Islet precursor cell (in vitro differentiated cells): ENCODE data around the gene CRYBG1.

ENCODE experiments used
- DNase-seq: peaks from one replicate; pipeline ENCODE4 v3.0.0-alpha.2; 2018

CRYBG1 gene

DNA sequence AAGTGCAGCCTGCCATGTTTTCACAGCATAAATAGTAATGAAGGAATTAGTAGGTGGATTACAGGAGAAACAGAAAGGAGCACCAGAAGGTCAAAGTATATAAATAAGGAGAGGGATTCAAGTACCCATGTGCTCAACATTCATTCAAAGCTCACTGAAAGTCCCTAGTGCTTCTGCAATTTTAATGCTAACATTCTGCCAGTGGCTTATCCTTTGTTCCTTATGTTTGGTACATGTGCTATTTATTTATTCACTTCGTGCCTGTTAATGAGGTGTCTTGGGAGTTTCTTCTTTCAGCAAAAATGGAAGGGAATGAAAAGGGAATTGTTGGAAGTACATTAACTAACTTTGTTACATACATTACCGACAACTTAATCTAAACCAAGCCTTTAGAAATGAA is 105.7 kb downstream of the CRYBG1 start:
- no peak for DNase-seq

DNA sequence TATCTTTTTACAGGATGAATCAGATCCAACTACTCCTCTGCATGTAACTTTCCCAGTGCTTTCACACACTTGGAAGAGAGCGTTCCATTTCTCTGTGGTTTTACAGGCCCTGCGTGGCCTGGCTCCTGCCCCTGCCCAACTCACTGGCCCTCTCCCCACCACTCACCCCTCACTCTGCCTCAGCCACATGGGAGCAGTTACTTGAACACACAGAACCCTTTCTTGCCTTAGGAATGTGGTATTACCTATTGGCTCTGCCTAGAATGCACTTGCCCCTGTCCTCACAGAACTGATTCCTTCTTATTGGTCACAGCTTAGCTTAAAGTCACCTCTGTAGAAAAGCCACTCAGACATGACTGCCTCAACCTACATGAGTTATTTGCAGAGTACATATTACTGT is 108.4 kb downstream of the CRYBG1 start:
- no peak for DNase-seq

DNA sequence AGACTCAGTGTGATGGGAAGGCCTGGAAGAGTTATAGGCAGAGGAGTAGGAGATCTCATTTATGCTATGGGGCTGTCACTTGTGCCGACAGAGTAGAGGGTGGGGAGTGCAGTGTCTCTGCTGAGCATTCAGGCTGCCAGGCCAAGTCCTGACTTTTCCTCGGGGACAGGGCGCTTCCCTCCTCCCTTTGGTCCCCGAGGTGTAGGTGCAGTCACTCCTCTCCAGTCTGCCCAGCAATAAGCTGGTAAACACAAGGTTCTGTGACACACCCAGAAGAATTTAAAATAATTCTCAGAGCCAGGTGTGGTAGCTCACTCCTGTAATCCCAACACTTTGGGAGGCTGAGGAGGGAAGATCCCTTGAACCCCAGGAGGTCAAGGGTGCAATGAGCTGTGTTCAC is 109.4 kb downstream of the CRYBG1 start:
- no peak for DNase-seq

DNA sequence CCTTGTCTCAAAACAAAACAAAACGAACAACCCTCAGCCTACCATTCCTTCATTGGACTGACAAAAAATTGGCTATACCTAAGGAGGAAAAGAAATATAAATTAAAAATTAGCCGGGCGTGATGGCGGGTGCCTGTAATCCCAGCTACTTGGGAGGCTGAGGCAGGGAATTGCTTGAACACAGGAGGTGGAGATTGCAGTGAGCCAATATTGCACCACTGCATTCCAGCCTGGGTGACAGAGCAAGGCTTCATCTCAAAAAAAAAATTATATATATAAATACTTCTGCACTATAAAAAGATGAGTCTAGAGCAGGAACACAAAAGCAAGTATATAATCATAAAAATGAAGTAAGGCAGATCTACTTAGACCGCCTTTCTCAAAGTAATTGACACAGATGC is 109.8 kb downstream of the CRYBG1 start:
- no peak for DNase-seq

DNA sequence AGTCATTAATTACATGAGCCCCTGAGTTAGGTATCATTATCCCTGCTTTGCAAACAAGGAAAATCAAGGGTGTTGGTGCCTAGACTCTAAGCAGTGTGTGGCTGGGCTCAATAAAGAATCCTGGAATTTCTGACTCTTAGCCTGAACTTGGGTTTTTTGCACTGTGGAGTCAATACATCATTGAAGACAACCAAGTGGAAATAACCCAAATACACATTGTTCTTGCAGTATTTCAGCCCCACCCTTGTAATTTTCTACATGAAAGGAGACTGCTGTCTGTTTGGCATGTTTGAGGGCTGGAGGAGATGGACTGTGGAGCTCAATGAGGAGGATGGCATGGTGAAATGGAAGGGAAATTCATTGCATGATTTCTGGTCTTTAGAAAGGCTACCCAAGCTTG is 110.3 kb downstream of the CRYBG1 start:
- no peak for DNase-seq

DNA sequence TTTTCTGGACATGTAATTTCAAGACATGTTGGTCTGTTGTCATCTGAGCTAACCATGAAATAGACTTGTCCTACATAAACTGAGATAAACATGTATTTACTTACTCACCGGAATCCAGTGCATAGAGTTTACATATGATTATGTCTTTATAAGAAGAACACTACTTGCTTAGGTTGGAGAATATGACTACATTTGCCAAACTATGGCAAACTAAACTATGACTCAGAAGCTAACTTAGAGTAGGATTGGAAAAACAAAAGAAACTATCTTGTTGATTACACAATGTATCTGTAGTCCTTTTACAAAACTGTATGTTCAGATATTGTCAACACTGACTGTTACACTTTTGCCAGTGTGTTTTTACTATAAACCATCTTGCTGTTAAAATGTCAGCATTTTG is 113.3 kb downstream of the CRYBG1 start:
- no peak for DNase-seq

DNA sequence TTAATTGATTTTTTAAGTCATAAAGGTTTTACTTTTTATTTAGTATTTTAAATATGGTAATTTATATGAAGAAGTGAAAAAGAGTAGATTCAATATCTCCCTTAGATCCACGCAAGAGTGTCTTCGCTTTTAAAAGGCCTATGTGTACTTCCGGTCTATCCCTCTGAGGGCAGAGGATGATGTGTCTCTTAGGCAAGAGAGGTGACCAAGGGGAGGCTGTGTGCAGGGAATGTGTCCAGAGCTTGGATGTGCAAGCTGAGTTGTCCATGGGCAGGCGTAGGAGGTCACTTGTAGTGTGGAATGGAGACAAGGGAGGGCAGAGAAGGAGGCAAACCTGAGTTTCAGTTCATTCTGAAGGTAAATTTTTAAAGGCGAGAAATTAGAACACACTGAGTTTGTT is 113.9 kb downstream of the CRYBG1 start:
- no peak for DNase-seq

DNA sequence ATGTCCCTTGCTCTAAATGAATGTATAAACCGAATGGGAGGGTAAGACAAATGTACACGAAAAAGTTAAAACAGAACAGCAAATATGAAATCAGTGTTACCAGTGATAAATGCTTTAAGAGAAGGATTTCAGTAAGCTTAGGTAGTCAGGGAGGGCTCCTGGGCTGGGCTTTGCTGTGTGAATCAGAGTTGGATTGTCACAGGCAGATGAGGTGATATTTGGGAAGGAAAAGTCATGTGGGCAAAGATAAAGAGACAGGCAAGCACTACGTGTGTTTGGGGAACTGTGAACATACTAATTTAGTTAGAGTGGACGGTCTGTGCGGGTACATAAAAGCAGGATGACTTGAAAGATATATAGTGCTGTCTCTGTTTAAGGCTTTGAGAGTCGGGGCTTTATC is 114.8 kb downstream of the CRYBG1 start:
- DNase-seq, result no peak

DNA sequence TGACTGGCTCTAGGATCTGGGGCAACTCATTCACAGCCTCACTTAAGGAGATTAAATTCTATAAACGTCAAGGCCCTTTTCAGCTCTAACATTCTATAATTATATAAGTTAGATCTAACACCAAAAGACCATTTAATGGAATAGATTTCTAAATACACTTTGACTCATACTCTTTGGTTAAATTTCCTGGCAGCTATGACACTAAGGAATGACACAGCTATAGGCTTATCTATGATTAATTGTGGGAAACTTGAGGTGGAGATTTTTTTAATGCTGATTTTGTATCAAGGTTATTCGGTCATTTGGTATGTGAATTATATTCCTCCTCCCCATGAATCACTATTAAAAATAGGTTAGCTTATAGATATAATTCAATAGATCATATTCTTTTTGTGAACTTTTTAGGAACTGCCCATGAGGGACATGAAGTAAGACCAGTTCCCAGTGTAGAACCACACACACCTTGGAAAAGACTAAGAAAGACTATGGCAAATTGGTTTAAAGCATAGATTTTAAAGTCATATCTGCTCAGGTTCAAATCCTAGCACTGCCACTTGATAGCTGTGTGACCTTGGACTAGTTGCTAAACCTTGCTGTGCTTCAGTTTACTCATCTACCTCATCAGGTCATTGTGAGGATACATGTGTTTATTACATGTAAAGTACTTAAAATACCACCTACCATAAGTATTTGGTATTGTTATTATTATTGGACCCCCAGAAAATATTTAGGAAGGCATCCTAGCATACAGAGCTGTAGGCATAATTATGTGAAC is 116.0 kb downstream of the CRYBG1 start:
- DNase-seq, result no peak

DNA sequence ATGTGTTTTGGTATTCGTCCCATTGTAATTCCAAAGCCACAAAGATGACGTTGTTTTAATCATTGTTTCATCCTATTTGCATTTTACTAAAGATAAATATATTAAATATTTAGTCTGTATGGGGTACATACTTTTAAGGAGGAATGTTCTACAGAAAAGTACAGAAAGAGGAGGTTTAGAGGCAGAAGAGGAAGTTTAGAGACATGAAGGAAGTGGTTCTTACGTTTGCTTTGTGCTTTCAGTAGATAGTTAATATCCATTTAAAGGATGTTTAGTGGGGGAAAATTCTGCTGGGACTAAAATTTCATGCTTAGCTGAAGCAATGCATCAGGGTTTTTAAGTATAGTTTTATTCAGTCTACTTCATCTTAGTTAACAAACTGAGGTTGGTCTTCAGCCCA is 116.6 kb downstream of the CRYBG1 start:
- no peak for DNase-seq

DNA sequence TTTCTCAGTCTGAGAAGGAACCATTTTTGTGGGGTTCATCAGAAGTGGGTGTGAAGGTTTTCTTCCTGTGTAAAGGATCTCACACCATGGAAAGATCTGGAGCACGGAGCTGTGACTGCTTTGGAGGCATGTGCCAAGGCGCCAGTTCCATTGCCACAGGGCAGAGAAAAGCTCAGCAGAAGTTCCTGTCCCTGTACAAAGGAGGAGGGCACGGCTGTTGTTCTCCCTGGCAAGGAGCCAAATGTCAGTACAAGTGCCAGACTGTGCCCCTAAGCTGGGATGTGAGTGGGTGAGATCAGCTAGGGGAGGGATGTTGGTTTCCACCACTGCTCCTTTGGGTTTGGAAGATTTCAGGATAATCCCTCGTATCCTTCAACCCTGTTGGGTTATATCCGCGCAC is 117.3 kb downstream of the CRYBG1 start:
- DNase-seq, result no peak

DNA sequence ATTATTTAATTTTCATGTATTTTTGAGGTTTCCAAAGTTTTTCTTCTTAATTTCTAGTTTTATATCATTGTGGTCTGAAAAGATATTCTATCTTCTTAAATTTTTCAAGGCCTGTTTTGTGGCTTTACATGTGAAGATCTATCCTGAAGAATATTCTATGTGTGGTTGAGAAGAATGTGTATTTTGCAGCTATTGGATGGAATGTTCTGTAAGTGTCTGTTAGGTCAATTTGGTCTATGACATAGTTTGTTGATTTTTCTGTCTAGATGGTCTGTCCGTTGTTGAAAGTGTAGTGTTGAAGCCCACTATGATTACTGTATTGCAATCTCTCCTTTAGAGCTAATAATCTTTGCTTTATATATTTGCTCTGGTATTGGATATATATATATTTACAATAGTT is 125.7 kb downstream of the CRYBG1 start:
- no peak for DNase-seq

DNA sequence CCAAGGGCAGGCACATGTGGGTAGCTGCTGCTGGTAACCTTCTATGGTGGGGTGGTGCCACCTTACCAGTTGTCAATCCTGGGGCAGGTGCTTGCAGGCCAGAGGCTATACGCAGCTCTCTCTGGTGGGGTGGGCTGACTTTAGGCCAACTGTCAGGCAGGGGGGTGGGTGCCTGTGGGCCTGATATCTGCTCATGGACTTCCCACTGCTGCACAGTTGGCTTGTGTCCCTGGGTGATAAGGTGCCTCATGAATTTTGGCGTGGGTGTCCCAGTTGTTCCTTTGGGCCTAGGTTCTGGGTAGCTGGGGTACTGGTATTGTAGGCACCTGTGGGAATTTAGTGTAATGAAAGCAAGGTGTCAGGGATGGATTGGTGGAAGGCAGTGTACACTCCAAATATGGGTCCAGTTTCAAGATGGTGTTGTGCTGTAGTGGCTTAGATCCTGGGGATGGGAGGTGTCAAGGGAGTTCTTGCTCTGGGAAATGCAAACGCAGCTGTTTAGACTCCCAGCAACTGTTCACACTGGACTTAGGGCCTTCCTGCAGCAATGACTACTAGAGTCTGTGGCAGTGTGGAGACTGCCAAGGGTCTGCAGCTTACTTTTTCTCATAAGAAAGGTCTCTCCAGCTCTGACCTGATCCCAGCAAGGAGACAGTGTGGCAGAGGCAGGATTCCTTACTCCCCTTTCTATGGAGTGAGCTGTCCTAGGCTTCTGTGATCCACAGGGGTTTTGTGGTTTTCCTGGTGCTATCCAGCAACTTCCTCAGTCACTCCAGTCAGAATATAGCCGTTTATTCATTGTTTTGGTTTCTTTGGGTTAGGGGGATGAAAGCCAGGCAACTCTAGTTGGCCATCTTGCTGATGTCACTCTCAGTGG is 128.2 kb downstream of the CRYBG1 start:
- DNase-seq, result no peak

DNA sequence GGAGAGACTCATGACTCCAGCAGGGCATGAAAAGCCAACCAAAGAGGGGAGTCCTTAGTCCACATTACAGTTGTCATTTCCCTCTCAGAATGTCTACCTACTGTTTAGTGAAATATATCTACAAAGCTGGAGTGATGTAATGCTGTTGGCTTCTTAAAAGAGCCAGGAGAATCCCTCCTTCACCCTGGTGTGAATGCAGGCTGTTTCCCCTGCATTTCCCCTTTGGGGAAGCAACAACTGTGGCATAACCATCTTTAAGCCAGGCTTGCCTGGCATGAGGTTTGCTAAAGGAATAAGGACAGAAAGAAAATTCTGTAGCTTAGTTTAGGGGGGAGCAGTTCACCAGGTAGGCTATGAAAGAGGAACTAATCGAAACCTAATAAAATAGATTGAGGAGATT is 129.5 kb downstream of the CRYBG1 start:
- no peak for DNase-seq

DNA sequence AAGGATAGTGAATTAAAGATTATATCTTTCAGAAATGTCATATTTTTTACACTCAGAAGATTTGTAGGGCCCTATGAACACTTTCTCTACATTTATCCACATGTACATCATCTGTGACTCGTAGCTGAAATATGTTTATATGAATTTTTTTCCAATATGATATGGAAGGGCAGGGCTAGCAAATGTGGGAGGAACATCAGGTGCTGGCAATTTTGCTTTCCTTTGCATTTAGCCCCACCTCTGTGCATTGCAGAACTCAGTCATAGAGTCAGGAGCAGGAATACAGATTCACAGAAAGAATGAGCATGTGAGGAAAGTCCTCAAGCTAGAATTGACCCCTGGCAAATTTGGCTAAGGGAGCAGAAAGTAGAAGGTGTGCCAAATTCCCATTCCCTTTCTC is 129.9 kb downstream of the CRYBG1 start:
- no peak for DNase-seq

DNA sequence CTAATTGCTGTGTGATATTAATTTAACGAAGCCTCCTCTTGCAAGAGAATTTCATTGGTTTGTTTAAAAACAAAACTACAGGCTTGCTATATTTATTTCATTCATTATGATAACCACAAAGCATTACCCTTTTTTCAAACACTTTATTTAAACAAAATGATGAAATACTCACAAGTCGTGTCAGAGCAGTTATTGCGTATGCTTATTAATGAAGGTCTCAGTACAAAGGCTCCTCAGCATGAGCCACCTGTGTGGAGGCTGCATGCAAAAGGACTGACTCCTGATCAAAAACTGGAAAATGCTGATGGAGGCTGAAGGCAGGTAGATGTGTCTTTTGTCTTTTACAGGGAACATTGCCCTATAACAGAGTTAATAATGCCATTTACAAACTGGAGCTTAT is 130.5 kb downstream of the CRYBG1 start:
- DNase-seq, result no peak

DNA sequence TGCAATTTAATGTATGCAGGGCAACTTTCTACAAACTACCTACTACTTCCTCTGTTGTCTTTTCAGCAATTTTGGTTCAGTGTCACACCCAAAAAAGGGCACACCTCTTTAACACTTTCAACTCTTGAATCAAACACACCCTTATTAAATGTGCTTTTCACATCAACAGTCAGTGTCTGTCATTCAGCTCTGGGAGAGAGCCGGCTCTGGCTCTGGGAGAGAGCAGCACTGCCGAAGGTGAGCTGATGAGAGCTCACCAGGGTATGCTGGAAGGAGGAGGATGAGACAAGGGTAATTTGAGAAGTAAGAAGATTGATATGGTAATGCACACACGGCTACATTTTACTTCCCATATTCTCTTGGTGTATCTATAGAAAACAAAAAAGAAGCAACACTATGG is 134.5 kb downstream of the CRYBG1 start:
- no peak for DNase-seq

DNA sequence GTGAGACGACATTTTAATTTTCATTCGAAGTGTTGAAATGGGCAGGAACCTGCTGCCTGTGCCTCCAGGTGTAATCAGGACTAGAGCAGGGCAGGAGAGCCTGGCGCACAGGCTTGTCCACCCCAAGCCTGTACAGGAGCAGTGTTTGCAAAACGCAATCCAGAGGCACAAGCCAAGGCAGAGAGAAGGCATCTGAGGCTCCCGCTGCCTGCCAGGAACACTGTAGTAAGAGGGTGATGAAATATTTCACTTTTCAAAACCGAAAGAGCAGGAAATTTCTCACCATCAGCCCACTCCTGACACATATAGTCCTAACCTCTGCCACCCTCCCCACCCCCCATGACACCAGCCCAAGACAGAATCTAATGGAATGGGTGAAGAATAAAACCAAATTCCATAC is 136.3 kb downstream of the CRYBG1 start:
- DNase-seq, result no peak

DNA sequence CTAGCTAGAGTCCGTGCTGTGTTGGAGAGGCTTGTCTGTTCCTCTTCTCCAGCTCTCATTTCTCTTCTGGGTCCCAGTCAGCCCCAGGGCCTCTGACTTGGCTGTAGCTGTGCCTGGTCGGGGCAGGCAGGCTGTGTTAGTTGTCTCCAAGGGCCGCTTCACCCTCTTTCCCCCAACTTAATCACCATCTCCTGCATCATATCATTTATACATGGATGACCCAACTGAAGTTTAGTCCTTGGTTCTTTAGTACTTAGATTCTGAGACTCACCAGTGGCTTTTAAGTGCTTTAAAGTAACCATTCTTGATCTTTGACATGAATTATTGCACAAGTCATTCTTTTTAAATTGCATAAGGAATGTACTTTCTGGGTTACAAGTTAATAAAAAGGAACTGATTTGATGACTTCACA is 141.4 kb downstream of the CRYBG1 start:
- no peak for DNase-seq

DNA sequence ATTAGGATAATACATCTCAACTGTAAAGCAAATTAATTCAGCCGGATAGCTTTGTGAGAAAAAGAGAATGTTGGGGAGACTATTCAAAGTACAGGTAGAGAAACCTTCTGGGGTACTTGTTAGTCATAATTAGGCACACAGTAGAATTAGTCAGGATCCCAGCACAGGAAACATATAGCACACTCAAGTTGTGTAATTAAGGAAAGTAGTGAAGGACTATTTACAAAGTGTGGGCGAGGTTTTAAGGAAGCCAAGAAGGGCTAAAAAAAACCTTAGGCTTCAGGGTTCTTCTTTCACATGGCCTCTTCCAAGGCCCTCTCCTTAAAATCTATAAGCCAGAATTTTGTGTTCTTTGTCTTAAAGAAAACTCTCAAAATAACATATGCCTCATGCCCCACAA is 142.0 kb downstream of the CRYBG1 start:
- no peak for DNase-seq

DNA sequence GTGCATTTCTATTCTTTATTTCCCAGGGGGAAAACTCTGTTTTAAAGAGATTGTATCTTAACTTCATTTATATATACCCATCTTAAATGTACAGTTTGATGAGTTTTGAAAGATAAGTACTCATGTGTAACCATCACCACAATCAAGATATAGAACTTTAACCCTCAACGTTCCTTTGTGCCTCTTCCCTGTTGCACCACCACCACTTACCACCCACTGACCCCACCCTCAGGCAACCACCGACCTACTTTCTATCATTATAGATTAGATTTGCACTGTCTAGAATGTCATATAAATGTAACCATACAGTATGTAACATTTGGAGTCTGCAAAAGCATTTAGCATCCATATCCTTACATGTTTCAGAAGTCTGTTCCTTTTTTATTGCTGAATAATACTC is 147.8 kb downstream of the CRYBG1 start:
- no peak for DNase-seq

DNA sequence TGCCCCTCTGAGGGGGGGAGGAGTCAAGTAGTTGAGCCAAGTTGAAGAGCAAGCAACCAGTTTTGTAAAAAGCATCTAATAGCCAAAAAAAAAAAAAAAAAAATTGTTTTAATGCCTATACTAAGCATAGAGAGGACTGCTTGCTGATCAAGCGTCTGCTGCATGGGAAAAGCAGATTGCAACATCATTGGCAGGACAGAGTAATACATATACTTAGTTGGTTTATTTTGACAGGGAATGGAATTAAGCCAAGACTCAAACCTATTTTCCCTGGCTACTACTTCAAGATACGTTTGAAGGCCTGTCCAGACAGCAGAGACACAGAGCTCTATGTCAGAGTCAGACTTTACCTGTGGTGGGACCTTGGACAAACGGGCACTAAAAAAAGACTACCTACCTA is 148.3 kb downstream of the CRYBG1 start:
- no peak for DNase-seq

DNA sequence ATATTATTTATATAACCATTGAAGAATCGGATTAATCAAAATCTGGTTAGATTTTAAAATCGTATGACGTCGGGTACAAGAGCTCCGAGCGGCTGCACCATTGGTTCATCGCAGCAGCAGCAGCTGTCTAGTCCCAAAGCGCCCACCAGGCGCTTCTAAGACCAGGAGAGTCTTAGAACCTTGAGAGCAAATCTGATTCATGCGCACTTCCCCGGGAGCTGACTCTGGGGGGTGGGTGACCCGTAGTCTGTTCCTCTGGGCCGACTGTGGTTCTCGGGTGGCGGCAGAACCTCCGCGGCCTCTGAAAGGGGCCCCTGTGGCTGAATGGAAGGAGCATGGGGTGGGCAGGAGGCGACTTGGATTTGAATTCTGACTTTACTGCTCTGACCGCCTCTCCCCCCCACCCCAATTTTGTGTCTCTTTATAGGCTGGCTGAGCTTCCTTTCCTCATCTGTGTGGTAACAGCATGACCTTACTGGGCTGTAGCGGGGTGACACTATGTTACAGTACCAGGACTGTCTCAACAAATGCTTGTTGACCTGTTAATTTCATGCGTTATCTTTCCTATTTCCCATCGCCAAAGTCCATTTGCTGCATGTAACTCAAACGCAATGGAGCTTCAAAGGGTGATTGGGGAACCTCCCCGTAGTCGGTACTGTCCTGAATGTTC is 149.0 kb downstream of the CRYBG1 start:
- DNase-seq, result peak; percentile 74
